ENCODE results near the gene SPAG6. TPM values are rescaled to one million over a fixed set of nuclear protein-coding genes. Genes with fewer than 3 reads are reported as not detected.

The SPAG6 gene
- total RNA-seq, 4 donors from 2014 or later: 0.29 to 3.9 (median 0.49) TPM; not detected in 1

DNA sequence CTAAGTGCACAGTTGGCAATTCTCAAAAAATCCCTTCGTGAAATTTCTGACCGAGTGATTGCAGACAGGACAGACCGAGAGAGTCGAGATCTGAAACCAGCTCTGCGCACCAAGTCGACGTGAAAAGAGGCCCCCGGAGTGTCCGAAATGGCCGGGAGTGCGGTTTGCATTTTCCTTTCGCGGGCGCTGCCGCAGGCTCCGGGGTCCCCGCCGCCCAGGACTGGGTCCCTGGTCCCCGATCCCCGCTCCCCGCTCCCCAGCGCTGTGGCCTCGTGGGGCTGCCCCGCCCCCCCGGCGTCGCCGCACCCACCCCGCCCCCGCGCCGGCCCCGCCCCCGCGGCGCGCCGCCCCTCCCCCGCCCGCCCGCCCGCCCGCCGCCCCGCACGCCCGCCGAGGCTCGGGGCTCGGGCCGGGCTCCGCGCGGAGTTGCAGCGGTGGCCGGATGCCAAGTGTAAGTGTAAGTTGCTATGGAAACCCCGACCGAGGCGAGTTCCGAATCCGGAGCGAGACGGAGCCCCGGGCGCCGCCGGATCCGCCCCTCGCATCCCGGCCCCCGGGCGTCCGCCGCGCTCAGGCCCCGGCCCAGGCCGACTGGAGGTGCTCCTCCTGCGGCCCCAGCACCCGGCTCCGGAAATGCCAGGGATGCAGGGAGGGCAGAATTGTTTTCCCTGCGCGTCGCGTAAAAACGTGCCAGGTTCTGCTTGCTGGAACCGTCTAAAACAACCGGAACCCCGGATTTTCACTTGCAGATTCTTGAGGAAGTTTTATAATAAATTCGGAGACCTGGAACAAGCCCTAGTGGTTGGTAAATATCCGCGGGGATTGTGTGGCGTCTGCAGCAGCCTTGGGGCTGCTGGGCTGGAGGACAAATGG, 19.8 kb upstream of the SPAG6 start:
- no peaks in the 10 kb centered on the region for H3K27me3 ChIP-seq
- peak overlapping the region; percentile 67 to 80 for H3K27ac ChIP-seq
- DNase-seq: peak; percentile 78 to 79
- intact Hi-C loops (cut with DNase I; ENCODE audit: low total_unique reads): loop anchor here (10.0 kb wide), 2 partner anchors 109 to 831 kb away; no protein-coding TSS in a partner anchor
- H3K4me1 ChIP-seq: no peaks in the 10 kb centered on the region
- no peaks in the 10 kb centered on the region for H3K9me3 ChIP-seq
- H3K4me3 ChIP-seq: peak overlapping the region; percentile 44 to 53
- H3K36me3 ChIP-seq: no peaks in the 10 kb centered on the region
- TF ChIP-seq, protein P1, sequence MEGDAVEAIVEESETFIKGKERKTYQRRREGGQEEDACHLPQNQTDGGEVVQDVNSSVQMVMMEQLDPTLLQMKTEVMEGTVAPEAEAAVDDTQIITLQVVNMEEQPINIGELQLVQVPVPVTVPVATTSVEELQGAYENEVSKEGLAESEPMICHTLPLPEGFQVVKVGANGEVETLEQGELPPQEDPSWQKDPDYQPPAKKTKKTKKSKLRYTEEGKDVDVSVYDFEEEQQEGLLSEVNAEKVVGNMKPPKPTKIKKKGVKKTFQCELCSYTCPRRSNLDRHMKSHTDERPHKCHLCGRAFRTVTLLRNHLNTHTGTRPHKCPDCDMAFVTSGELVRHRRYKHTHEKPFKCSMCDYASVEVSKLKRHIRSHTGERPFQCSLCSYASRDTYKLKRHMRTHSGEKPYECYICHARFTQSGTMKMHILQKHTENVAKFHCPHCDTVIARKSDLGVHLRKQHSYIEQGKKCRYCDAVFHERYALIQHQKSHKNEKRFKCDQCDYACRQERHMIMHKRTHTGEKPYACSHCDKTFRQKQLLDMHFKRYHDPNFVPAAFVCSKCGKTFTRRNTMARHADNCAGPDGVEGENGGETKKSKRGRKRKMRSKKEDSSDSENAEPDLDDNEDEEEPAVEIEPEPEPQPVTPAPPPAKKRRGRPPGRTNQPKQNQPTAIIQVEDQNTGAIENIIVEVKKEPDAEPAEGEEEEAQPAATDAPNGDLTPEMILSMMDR (IDR thresholded peaks at IDR 0.05): no peak
- no peak for TF ChIP-seq POLR2A (IDR thresholded peaks at IDR 0.05)

DNA sequence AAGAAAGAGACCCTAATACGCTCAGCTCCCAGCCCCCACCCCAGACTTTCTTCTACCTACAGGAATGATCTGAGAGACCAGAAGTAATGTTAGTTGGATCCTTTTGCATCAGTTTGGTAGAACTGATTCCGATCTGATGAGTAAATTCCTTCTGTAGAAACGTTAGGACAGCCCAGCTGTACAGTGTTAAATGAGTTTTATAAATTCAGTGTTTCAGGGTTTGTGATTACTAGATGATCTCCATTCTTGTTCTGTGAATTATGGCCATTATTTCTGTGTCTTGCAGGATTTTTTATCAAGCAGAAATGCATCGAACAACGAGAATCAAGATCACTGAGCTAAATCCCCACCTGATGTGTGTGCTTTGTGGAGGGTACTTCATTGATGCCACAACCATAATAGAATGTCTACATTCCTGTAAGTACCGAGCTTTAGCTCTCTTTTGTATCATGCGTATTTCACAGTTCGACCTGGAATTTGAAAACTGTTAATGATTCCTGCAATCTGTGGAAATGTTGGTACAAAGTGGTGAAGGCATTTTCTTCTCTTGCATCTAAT, 19.1 kb upstream of the SPAG6 start:
- TF ChIP-seq, protein P1 (IDR thresholded peaks at IDR 0.05): no peak
- no peak for TF ChIP-seq POLR2A (IDR thresholded peaks at IDR 0.05)
- Histone ChIP-seq H3K27me3 (no peaks in the 10 kb centered on the region), H3K36me3 (no peaks in the 10 kb centered on the region), H3K27ac (peak overlapping the region; percentile 67 to 80), H3K4me3 (peak overlapping the region; percentile 25 to 53), H3K9me3 (no peaks in the 10 kb centered on the region), H3K4me1 (no peaks in the 10 kb centered on the region)
- no peak for DNase-seq
- intact Hi-C loops (cut with DNase I; ENCODE audit: low total_unique reads): loop anchor here (10.0 kb wide), 2 partner anchors 109 to 831 kb away; no protein-coding TSS in a partner anchor

DNA sequence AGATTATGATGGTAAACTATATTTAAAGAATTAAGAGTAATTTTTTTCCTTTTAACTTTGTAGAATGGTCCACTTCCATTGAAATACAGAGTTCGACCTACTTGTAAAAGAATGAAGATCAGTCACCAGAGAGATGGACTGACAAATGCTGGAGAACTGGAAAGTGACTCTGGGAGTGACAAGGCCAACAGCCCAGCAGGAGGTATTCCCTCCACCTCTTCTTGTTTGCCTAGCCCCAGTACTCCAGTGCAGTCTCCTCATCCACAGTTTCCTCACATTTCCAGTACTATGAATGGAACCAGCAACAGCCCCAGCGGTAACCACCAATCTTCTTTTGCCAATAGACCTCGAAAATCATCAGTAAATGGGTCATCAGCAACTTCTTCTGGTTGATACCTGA, 16.1 kb upstream of the SPAG6 start:
- Histone ChIP-seq H3K27me3 (peaks cover 0 to 3% of the 10 kb centered on the region in 2 donors), H3K36me3 (no peaks in the 10 kb centered on the region), H3K27ac (no peak overlapping the region), H3K4me3 (no peak overlapping the region), H3K4me1 (no peaks in the 10 kb centered on the region), H3K9me3 (no peaks in the 10 kb centered on the region)
- intact Hi-C loops (cut with DNase I; ENCODE audit: low total_unique reads): loop anchor here (10.0 kb wide), 2 partner anchors 106 to 834 kb away; no protein-coding TSS in a partner anchor
- DNase-seq: no peak
- no peak for TF ChIP-seq POLR2A (IDR thresholded peaks at IDR 0.05)
- TF ChIP-seq, protein P1 (IDR thresholded peaks at IDR 0.05): no peak

DNA sequence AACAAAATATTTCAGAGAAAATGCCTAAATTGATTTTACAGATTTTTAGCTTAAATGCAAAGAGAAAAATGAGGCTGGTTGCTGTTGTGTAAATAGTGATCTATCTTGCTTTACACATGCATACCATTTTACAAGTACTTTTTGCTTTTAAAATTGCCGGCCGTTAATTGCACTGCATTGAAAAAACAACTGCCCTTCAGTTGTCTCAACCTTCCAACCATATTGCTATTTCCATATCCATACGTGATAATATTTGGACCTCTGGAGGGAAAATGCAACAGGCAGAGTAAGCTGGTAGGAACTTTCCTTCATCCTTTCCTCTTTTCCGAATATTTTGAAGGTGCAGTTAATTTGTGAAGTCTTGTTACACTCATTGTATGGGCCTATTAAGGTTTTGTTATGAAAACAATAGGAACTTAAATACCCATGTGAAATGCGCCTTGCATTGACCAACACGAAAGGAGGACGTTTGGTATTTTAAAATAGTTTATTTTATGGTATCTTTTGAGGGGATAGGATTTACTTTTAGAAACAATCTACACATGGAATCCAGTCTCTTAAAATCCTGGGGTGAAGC, 13.1 kb upstream of the SPAG6 start:
- Histone ChIP-seq H3K9me3 (no peaks in the 10 kb centered on the region), H3K4me3 (no peak overlapping the region), H3K27ac (no peak overlapping the region), H3K36me3 (no peaks in the 10 kb centered on the region), H3K4me1 (peaks cover 0 to 18% of the 10 kb centered on the region in 2 donors), H3K27me3 (peaks cover 28 to 32% of the 10 kb centered on the region in 2 donors)
- intact Hi-C loops (cut with DNase I; ENCODE audit: low total_unique reads): no loop called here
- TF ChIP-seq POLR2A (IDR thresholded peaks at IDR 0.05): no peak
- TF ChIP-seq, protein P1 (IDR thresholded peaks at IDR 0.05): no peak
- DNase-seq: no peak

Measured in uterus (tissue), 4 donors.